HG03097 (cell line): ENCODE data around the gene HSPG2.

Experiments
- ATAC-seq: cut with Tn5 transposase; IDR thresholded peaks from one replicate; pipeline ENCODE4 v1.9.1; 2021; ENCODE audit not compliant: unreplicated experiment, low FRiP score

Gene HSPG2

GRCh38 chr1:21901473-21901847 lies 35.6 kb downstream of the HSPG2 start:
- no peak for ATAC-seq

GRCh38 chr1:21900766-21901472 lies 36.2 kb downstream of the HSPG2 start:
- no peak for ATAC-seq

GRCh38 chr1:21899987-21900386 lies 37.1 kb downstream of the HSPG2 start:
- no peak for ATAC-seq

DNA sequence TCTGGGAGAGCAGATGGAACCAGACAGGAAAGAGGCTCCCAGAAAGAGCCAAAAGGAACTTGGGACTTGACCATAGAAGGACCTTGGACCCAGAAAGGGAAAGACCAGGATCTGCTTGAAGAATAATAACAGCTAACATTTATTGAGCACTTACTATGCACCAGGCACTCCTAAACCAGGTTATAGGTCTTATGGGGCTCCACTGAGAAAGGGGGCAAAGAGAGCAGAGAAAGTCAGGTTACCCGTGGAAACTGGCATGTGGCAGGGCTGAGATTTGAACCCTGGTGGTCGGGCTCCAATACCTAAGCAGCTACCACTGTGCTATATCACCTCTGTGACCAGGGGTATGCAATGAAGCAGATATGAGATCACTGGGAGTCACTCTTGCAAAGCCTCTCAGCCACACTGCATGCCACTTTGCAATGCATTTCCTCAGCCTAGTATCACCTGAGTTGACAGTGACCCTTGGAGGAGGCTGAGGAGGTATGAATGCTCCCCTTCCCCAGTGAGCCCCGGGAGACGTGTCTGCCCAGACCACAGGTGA lies 37.8 kb downstream of the HSPG2 start:
- ATAC-seq: no peak

DNA sequence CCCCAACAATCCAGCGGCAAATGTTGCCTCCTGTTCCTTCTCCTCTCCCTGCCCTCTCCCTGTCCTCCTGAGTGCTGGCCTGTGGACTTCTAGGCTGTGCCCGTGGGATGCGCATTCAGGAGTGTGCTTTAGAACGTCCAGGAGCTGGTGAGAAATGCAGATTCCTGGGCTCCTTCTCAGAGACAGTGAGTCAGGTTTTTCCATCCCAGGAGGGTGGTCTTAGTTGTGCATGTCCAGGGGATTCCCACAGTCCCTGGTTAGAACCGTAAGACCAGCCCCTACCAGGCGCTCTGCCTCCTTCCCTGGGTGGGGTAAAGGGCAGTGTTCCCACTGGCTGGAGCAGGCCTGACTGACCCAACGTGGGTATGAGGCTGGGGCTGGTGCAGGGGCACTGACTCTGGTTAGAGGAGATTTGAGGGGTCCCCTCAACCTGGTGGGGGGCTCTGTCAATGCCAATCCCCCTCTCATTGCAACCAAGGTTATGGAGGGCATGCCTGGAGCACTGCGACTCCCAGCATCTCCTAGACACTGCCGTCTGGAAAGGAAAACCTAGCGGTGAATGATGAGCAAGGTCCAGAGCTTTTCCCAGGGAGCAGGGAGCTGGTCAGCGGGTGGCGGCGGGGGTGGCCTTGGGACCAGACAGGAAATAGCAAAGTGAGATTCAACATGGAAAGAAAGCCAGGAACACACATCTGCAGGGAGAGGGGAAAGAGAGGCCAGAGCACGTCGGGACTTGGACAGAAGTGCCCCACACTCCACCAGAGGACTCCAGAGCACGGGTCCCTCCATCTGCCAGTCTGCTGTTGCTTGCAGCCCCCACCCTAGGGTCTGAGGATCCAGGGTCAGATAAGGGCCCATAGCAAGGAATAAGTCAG lies 38.5 kb downstream of the HSPG2 start:
- ATAC-seq: no peak

DNA sequence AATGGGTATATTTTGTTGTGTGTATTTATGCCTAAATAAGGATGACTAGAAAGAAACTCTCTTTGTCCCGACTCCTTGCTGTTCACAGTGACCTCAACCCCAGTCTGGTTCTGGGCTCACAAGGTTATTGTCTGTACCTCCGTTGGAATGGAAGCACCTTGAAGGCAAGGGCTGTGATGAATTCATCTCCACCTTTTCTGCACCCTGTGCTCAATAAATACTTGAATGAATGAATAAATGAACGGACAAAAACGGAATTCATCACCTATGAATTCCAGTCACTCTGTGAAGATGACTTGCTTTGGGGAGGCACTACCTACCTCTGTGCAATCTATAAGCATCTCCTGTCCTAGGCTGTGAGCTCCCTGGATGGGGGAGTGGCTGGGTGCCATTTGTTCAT lies 39.3 kb downstream of the HSPG2 start:
- ATAC-seq: no peak

DNA sequence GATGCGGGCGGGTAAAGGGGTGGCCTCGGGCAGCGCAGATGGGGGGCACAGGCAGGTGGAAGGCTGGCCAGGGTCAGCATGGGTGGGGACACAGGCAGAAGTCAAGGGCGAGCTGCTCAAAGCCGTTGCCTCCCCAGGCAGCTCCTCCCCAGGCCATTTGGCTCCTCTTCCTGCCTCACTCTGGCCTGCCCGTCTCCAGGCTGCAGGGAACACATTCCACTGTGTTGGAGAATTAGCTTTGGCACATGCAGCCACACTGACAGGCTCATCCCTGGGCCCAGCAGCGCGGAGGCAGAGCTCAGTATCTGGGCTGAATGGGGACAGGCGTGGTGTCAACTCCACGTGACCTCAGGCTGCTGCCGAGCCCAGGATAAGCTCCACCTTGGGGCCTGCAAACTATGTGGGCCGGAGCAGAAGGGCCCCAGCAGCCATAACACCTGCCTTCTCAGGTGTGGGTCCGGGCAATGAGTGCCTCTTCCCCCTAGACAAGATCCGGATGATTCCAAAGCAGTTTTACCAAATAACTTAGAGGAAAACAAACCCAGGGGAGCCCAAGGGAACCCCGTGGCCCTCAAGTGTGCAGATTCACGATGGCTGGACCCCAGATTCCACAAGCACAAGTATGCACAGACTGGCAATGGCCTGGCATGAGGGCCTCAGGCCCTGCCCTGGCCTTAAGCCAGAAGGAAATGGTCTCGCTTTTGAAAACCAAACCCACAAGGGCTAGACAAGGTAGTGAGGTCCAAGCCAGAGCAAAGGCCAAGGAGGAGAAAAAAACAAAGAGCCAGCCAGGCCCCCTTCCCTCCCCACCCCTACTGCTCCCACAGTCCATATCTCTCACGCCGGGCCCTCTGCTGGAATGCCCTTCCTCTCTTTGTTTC lies 40.2 kb downstream of the HSPG2 start:
- ATAC-seq: no peak

DNA sequence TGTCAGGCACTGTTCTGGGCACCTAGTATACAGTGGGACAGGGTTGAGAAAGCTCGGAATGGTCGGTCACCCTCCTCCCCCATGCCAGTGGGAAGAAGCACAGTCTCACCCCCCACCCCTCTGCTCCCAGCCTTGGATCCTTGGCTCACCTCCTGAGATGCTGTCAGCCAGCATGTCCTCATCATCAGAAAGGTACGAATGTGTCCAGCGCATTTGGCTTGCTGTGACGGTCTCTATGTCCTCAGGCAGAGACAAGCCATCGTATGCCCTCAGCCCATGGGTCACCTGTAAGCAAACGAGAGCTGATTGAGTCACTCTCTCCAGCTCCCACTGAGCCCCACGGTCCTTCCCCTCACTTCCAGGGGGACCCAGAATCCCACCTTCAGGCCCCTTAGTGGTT lies 41.1 kb downstream of the HSPG2 start:
- ATAC-seq: no peak

DNA sequence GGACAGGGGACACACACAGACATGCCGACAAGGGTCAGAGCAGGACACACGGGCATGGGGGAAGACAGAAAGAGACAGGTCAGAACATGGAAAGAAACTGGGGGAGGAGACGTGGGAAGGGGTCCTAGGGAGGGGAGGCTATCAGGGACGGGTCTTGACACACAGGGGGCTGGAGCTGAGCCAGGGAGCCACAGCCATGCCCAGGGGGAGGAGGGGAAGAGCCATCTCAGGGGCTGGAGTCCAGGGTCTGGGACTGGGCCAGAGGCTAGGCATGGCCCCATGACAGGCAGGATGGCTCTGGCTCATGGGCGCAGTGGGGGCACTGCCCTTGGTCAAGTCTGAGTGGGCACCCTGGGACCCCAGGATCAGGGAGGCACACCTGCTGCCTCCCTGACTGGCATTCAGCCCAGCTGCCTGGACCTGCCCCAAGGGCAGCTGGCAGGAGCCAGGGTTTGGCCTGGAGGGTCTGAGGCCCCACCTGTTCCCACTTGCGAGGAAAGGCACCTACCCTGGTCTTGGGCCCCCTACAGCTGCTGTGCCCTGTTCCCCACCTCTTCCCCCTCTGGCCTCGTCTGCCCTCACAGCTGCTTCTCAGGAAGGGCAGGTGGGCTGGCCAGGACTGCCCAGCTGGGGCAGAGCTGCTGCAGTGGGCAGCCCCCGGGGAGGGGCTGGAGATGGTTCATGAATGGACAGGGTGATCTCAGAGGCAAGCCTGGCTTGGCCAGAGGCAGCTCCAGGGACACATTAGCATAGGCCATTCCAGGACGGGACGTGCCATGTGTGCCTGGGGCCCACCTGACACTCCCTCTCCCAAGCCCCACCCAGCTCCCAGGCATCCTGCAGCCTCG lies 42.9 kb downstream of the HSPG2 start:
- no peak for ATAC-seq

DNA sequence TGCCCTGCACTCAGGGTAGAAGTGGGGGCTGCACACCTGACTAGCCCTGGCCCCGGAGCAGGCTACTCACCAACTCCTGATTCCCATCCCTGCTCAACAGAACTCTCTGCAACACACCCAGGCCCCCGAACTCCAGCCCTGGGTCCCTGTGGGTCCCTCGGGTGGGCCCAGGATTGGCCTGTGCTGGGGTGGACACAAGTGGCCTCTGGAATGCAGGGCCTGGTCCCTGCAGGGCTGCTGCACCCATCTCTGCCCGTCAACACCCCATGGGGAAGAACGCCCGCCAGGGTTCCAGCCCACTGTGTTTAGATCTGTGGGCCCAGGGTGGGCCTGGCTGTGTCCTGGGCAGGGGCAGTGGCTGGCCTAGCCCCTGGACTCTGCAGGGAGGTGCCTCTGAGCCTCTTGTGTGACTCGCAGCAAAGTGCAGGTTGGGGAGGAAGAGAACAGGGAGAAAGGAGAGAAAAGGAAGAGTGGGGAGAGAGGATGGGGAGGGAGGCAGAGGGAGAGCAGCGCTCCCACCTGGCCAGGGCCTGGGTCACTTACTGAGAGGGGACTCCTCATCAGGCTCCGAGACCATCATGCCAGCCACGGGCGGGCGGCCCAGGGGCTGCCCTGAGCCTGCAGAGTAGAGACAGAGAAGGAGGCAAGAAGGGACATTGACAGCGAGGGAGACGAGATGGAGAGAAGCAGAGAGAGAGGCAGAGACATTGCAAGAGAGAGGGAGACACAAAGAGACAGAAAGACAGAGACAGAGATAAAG lies 43.9 kb downstream of the HSPG2 start:
- ATAC-seq: no peak

DNA sequence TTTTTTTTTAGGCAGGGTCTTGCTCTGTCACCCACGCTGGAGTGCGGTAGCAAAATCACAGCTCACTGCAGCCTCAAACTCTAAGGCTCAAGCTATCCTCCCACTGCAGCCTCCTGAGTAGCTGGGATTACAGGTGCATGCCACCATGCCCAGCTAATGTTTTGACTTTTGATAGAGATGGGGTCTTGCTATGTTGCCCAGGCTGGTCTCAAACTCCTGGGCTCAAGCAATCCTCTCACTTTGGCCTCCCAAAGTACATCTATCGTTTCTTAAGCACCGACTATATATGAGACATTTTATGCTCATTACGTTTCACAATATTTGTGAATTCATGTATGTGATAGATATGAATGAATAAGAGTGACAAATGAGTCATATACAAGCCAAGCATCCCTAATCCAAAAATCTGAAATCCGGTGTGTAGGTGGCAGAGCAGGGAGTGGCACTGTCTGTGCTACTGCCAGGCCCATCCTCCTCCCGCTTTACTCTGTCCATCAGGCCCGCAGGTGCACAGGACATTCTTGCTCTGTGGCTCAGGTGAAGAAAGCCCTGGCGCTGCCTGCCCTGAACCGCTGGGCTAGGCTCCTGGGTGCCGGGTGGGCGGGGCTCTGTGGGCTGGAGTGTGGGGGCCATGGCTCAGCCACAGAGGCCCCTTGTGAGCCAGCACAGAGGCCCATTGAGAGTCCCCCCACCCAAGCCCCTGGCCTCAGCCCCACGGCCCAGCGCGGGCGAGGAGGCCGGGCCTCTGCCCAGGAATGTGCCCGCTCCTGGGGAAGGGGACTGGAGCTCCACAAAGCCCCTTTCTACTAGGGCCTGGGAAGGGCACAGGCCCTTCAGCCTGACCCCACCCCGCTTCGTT lies 45.3 kb downstream of the HSPG2 start:
- no peak for ATAC-seq

- ATAC-seq: no peak
These were observed 46.0 kb downstream of the HSPG2 start for GRCh38 chr1:21891081-21891480.

- ATAC-seq: no peak
These were observed 48.6 kb downstream of the HSPG2 start for GRCh38 chr1:21888500-21888899.

DNA sequence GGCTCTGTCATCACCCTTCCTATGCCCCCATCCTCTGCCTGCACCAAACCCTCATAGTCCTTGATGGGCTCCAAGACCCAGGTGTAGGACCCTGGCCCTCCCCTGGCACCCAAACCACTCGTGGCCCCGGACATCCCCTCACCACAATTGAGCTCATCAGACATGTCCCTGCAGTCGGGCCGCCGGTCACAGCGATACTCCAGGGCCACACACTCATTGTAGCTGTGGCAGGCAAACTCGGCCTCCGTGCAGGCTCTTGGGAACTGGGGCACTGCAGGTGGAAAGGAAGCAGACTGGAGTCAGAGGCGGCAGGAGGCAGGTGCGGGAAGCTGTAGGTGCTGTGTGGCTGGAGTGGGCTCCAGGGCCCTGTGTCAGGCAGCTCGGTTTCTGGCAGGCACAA lies 49.3 kb downstream of the HSPG2 start:
- no peak for ATAC-seq

DNA sequence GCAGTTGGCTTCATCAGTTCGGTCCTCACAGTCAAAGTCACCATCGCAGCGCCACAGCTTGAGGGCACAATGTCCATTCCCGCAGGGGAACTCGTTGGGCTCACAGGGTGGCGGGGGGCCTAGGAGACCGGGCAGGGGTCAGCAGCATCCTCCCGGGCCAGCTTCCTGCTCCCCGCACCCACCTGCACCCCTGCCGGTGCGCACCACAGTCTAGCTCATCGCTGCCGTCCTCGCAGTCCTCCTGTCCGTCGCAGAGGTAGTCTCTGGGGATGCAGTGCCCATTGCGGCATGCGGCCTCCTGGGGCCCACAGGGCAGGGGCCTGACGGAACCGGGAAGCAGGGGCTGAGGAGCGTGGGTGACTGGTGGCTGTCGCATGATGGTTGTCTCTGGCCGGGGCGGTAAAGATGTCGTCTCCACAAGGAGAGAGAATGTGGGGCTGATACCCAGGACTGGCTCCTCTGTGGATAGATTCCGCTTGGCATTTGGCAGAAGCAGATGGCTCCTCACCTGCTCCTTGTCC lies 49.8 kb downstream of the HSPG2 start:
- no peak for ATAC-seq

GRCh38 chr1:21886486-21887215 lies 50.5 kb downstream of the HSPG2 start:
- no peak for ATAC-seq

- ATAC-seq: no peak
These were observed 51.7 kb downstream of the HSPG2 start for GRCh38 chr1:21885236-21886037.
